HepG2 (cell line): ENCODE results near the gene TUBA4B. TPM values are rescaled to one million over a fixed set of nuclear protein-coding genes. Genes with fewer than 3 reads are reported as not detected.

Experiments used
- AGO1 ChIP-seq: fragments of 200-400 bp; formaldehyde crosslinking; IDR thresholded peaks from 2 replicates; pipeline ENCODE4 v1.6.1; 2017; ENCODE audit warnings: mild to moderate bottlenecking, low read depth, low read length, moderate library complexity; ENCODE audit not compliant: poor library complexity, severe bottlenecking
- DMTF1 ChIP-seq: sonication (generic); formaldehyde crosslinking; IDR thresholded peaks from 2 replicates; pipeline ENCODE4 v1.4.0; 2020; ENCODE audit warnings: mild to moderate bottlenecking, missing genetic modification reagents
- E2F5 ChIP-seq: sonication (generic); formaldehyde crosslinking; conservative IDR thresholded peaks from 2 replicates; pipeline ENCODE4 v1.4.0; 2020; ENCODE audit warnings: missing genetic modification reagents
- GATAD2A ChIP-seq: IDR thresholded peaks from 2 replicates; pipeline ENCODE4 v1.6.1; 2016
- NR2F2 ChIP-seq: IDR thresholded peaks from 2 replicates; pipeline ENCODE4 v1.6.1; 2012; ENCODE audit warnings: low read depth, inconsistent platforms, borderline replicate concordance
- RFXANK ChIP-seq: IDR thresholded peaks from 2 replicates; pipeline ENCODE4 v1.6.1; 2016
- TEAD2 ChIP-seq: sonication (generic); formaldehyde crosslinking; IDR thresholded peaks from 2 replicates; pipeline ENCODE4 v1.9.0; 2021; ENCODE audit warnings: missing genetic modification reagents
- U2AF2 ChIP-seq: fragments of 200-400 bp; formaldehyde crosslinking; IDR thresholded peaks from 2 replicates; pipeline ENCODE4 v1.6.1; 2017; ENCODE audit warnings: low read depth, mild to moderate bottlenecking, low read length
- ZNF136 ChIP-seq: sonication (generic); formaldehyde crosslinking; IDR thresholded peaks from 2 replicates; pipeline ENCODE4 v1.8.1; 2022; ENCODE audit warnings: low read depth, mild to moderate bottlenecking, moderate library complexity, missing genetic modification reagents
- ZNF235 ChIP-seq: sonication (generic); formaldehyde crosslinking; IDR thresholded peaks from 2 replicates; pipeline ENCODE4 v1.8.1; 2023; ENCODE audit warnings: mild to moderate bottlenecking, missing genetic modification reagents, borderline replicate concordance
- ZNF460 ChIP-seq: sonication (generic); formaldehyde crosslinking; IDR thresholded peaks from 2 replicates; pipeline ENCODE4 v1.5.1; 2020; ENCODE audit warnings: missing genetic modification reagents, mild to moderate bottlenecking, borderline replicate concordance
- ZNF484 ChIP-seq: sonication (generic); formaldehyde crosslinking; IDR thresholded peaks from 2 replicates; pipeline ENCODE4 v1.5.1; 2020; ENCODE audit warnings: mild to moderate bottlenecking, low read depth, missing genetic modification reagents, borderline replicate concordance
- ZNF550 ChIP-seq: sonication (generic); formaldehyde crosslinking; IDR thresholded peaks from 2 replicates; pipeline ENCODE4 v1.4.0; 2020; ENCODE audit warnings: mild to moderate bottlenecking, missing genetic modification reagents, borderline replicate concordance
- ZNF724P ChIP-seq: sonication (generic); formaldehyde crosslinking; IDR thresholded peaks from 2 replicates; pipeline ENCODE4 v1.8.0; 2022; ENCODE audit warnings: missing genetic modification reagents, borderline replicate concordance
- ZNF781 ChIP-seq: sonication (generic); formaldehyde crosslinking; IDR thresholded peaks from 2 replicates; pipeline ENCODE4 v1.5.1; 2020; ENCODE audit warnings: borderline replicate concordance, mild to moderate bottlenecking, missing genetic modification reagents; ENCODE audit errors: not compliant biosample characterization
- polyA plus RNA-seq, 8 experiments: library from polyadenylated mRNA; depleted of rRNA in 3 of 8; stranded (reverse) in 7 of 8; unstranded in 1 of 8; fragments of >200 nt; fragmentation: Illumina TruSeq in 4 of 8; extraction: Trizol in 4 of 8; gene quantifications; 2 replicates each; pipeline versions ENCODE4 v1.2.1 to v1.2.3, GENCODE V29; 2011 to 2016; ENCODE audit warnings: low read depth in 4 of 8, missing spikeins in 1 of 8, mixed read lengths in 1 of 8; ENCODE audit not compliant: insufficient read depth in 1 of 8
- total RNA-seq, 5 experiments: library from RNA; depleted of rRNA; stranded (reverse); fragments of >200 nt; fragmentation: Illumina TruSeq; extraction: Trizol; gene quantifications; 2 replicates each; pipeline ENCODE4 v1.2.3, GENCODE V29; 2016; ENCODE audit warnings: low read depth in 1 of 5
- TF ChIP-seq, protein P1 (sequence below): sonication (generic); formaldehyde crosslinking; IDR thresholded peaks from 2 replicates; pipeline ENCODE4 v1.4.0; 2020; ENCODE audit warnings: mild to moderate bottlenecking, missing genetic modification reagents
- TF ChIP-seq, protein P2 (sequence below): IDR thresholded peaks from 2 replicates; pipeline ENCODE4 v1.6.1; 2016; ENCODE audit warnings: missing compliant biosample characterization, missing genetic modification reagents, borderline replicate concordance

Gene TUBA4B
- total and polyA plus RNA-seq, 2 of the 13 experiments (the other 11 are each of a cell fraction or from before 2014, with no cell fraction given): 0.18 to 0.22 TPM

- TF ChIP-seq ZNF235 (no peak), GATAD2A (peak; percentile 69), RFXANK (CRISPR knock-in tag) (no peak), ZNF136 (CRISPR knock-in tag) (0 out of 2 replicates have a peak, but pooled peaks have one; percentile 59), AGO1 (peak; percentile 85), ZNF781 (CRISPR knock-in tag) (no peak), DMTF1 (CRISPR knock-in tag) (no peak), TEAD2 (CRISPR knock-in tag) (no peak), ZNF550 (CRISPR knock-in tag) (no peak; the same call in 1 of the 2 replicates), NR2F2 (no peak), ZNF460 (CRISPR knock-in tag) (no peak), ZNF724P (CRISPR knock-in tag) (peak; percentile 83; the same call in 1 of the 2 replicates), E2F5 (CRISPR knock-in tag) (no peak), ZNF484 (CRISPR knock-in tag) (no peak), U2AF2 (no peak)
- TF ChIP-seq, protein P1, sequence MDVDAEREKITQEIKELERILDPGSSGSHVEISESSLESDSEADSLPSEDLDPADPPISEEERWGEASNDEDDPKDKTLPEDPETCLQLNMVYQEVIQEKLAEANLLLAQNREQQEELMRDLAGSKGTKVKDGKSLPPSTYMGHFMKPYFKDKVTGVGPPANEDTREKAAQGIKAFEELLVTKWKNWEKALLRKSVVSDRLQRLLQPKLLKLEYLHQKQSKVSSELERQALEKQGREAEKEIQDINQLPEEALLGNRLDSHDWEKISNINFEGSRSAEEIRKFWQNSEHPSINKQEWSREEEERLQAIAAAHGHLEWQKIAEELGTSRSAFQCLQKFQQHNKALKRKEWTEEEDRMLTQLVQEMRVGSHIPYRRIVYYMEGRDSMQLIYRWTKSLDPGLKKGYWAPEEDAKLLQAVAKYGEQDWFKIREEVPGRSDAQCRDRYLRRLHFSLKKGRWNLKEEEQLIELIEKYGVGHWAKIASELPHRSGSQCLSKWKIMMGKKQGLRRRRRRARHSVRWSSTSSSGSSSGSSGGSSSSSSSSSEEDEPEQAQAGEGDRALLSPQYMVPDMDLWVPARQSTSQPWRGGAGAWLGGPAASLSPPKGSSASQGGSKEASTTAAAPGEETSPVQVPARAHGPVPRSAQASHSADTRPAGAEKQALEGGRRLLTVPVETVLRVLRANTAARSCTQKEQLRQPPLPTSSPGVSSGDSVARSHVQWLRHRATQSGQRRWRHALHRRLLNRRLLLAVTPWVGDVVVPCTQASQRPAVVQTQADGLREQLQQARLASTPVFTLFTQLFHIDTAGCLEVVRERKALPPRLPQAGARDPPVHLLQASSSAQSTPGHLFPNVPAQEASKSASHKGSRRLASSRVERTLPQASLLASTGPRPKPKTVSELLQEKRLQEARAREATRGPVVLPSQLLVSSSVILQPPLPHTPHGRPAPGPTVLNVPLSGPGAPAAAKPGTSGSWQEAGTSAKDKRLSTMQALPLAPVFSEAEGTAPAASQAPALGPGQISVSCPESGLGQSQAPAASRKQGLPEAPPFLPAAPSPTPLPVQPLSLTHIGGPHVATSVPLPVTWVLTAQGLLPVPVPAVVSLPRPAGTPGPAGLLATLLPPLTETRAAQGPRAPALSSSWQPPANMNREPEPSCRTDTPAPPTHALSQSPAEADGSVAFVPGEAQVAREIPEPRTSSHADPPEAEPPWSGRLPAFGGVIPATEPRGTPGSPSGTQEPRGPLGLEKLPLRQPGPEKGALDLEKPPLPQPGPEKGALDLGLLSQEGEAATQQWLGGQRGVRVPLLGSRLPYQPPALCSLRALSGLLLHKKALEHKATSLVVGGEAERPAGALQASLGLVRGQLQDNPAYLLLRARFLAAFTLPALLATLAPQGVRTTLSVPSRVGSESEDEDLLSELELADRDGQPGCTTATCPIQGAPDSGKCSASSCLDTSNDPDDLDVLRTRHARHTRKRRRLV (CRISPR knock-in tag): 0 out of 2 replicates have a peak, but pooled peaks have one; percentile 52
- TF ChIP-seq, protein P2, sequence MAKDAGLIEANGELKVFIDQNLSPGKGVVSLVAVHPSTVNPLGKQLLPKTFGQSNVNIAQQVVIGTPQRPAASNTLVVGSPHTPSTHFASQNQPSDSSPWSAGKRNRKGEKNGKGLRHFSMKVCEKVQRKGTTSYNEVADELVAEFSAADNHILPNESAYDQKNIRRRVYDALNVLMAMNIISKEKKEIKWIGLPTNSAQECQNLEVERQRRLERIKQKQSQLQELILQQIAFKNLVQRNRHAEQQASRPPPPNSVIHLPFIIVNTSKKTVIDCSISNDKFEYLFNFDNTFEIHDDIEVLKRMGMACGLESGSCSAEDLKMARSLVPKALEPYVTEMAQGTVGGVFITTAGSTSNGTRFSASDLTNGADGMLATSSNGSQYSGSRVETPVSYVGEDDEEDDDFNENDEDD (CRISPR knock-in tag): peak; percentile 87
Observed at GRCh38 chr2:219279151-219279915, 26.3 kb downstream of the TUBA4B start, which contains the start of gene DNAJB2 (continued).
